NCI-H69 (cell line): ENCODE results near the gene ARSI.

Experiments used
- DNase-seq: peaks from one replicate; lab custom pipeline; 2025; lab: John Stamatoyannopoulos, UW

The ARSI gene

DNA sequence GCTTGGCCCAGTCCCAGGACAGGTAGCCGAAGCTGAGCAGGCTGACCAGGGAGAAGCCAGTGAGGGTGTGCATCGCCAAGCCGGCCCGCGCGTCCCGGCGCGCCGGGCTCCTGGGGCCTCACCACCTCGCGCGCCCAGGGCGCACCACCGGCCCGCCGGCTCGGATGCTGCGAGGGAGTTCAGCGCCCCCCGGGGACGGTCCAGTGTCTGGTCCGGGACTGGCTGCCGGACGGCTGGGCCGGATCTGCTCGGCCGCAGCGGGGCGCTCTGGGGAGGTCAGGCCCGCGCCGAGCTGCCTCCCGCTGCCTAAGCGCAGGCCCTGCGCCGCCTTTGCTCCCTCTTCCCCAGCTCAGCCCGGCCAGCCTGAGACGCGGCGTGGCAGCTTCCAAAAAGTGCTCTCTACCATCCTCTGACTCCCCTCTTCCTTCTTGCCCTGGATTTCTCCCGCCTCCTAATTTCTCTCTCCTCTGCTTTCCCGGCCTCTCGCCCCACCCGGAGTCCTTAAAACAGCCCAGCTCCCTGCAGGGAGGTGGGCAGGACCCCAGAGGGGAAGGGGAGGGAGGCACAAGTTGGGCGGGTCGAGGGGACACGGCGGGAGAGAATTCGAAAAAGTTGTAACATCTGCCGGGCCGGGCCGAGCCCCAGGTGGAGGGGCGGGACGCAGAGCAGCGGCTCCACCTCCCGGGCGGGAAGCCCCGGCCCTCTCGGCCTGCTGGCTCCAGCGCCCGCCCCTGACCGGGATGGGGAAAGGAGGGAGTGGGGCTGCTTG, at the start of gene ARSI:
Gene ARSI, minus strand, starts transcription at position 605 of the 769 bp plus-strand sequence. Its CDS starts 532 bp downstream, at position 73.
- DNase-seq = peak; percentile 81

DNA sequence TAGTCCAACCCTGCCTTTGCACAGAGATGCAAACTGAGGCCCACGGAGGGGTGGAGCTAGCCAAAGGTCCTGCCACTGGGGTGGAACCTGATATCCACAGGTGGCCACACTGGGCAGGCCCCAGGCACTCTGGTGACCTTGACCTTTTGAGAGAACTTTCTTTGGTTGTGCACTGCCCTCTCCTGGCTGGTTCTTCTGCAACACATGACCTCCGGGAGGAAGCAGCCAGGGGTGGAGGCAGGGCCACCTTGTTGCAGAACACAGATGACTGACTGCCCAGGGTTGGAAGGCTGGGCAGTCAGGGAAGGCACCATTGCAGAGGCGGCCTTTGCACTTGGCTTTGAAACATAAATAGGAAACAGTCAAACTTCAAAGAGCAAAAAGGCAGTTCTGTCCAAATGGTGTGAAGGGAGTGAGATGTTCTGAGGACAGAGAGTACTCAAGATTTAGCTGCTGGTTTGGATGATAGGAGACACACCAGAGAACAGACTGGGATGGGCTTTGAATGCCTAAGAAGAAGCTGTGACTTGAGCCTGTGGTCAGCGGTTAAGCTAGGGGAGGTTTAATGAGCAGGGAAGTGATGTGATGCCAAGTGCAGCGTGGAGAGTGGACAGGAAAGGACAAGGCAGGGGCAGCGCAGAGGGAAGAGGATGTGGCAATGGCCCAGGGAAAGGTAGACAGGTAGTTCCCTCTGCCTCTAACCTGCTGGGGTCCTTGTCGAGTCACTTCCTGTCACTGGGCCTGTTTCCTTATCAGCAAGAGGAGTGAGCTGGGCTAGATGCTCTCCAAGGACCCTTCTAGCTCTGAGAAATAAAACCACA, 48.0 kb upstream of the ARSI start:
- DNase-seq = peak; percentile 80

DNA sequence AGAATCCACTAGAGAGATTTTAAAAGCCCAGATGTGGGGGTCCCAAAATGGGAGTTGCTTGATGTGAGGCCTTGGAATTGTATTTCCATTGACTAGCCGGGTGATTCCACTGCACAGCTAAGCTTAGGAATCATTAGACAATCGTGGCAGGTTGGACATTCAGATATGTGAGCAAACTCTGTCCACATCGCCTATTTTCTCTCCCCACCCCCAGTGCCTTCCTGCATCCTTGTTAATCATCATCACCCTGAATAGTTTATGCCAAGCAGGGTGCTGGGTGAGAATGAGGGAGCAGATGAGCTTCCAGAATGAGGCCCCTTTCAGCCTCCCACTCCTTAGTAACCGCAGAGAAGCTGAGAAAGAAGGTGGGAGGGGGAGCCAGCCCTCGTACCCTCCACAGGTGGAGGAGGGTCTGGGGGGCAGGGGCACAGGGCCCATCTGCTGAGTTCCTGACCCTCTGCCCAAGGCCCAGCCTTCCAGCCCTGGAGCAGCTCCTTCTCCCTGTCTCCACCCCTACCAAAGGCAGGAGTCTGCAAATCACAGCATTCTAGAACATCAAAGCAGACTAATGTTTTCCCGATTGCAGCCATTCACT, 47.1 kb upstream of the ARSI start:
- no peak for DNase-seq

DNA sequence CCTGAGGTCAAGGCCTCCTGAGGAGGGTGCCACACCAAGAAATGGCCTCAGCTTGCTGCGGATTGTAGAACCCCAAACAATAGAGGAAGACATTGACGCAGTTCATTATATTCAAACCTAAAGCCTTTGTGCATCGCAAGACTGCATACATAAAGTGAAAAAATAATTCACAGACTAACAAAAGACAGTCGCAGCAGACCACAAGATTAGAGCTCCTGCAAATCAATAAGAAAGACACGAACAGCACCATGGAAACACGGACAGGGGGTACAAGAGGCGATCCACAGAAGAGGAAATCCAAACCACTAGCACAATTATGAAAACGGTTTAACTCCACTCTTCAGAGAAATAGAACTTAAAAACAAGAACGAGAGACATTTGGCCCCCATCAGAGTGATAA, 44.7 kb upstream of the ARSI start:
- DNase-seq = no peak

DNA sequence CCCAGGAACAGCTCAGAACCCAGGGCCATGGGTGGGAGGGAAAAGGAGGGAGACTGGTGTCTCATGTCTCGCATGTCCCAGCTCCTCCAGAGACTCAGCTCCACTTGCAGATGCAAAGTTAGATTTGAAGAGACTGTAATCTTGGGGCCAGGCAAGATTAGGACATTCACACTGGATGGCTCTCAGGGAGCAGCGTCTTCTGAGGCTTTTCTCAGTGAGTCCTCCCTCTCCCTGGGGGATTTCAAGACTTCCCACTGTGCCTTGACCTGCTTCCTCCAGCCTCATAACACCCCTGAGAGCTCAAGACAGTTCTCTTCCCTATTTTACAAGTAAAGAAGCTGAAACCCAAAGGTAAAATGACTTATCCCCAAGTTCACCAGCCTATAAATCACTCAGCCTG, 44.3 kb upstream of the ARSI start:
- no peak for DNase-seq

DNA sequence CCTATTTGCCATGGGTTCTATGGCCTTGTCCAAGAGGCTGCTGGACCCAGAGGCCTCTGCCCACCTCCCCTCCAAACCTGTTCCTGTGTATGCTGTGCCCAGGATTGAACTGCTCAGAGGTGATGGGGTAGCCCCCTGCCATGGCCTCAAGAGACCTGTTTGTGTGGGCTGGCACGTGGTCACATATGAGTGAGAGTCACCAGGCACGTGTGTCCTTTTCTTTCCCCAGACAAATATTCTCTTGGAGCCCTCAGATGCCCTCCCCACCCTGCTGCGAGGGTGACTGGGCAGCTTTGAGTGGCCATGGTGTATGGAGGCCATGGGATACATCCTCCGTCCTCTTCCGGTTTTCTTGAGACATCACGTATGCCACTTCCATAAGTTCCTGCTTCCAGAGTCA, 43.9 kb upstream of the ARSI start:
- no peak for DNase-seq

DNA sequence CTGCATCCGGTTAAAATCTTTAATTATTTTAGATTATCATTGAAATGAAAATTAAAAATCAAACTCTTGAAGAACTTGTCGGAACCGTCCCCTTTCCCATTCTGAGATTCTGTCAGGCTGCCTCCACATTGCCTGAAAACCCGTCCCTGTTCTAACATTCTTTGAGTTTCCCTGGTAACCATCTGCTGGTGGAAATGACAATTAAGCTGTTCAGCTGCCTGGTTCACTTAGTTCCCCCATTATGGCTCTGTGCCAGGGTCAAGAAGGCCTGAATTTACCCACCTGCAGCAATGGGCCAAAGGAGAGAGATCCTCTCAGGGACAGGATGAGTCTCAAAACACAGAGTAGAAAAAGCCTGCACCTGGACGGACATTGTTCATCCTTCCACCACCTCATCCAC, 43.0 kb upstream of the ARSI start:
- DNase-seq = peak; percentile 87

DNA sequence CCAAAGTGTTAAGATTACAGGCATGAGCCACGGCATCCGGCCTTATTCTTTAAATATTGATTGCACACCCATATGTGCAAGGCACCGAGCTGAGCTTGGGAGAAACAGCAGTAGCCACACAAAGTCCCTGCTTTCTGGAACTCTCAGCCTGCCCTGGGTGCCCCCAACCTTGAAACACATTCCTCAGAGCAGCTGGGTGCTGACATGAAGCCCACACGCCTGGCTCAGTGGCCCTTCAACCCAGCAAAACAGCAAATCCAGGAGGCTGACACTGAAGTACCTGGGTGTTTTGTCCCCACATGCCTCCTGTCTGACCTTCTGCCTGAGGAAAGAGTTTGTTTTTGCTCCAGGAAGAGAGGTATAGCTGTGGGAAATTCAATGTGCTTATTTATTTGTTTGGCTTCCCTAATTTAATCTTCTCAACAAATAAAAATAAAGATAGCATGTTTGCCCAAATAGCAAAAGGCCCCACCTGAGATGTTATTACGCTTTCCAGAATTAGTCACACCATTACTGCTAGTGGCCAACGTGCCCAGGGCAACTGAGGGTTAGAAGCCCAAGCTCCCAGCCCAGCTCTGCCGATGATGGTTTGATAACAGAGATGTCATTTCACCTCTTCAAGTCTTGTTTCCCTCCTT, 41.4 kb upstream of the ARSI start:
- no peak for DNase-seq

DNA sequence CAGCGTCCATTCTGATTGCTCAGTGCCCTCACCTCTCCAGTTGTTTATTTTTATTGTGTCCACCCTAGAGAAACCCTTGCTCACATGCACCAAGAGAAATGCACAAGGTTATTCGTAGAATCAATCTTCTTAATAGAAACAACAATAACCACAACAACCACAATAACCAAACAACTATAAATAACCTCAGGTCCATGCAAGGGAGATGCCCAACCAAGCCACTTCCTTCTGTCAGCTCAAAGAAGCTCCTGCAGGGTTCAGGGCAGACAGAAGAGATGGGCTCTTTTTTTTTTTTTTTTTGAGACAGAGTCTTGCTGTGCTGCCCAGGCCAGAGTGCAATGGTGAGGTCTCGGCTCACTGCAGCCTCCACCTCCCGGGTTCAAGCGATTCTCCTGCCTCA, 39.9 kb upstream of the ARSI start:
- DNase-seq = no peak

DNA sequence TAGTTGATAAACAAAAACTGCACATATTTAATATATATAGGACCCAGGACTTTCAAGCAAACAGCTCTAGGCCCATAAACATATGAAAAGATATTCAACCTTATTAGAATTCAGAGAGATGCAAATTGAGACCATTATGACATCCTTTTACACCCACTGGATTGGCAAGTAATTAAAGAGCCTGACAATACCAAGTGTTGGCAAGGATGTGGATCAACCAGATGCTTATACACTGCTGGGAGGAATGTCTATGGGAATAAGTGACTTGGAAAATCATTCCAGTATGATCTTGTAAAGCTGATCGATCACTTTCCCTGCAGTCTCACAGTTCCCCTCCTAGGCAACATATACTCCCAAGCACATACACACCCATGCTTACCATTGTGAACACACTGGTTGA, 39.3 kb upstream of the ARSI start:
- DNase-seq = no peak

DNA sequence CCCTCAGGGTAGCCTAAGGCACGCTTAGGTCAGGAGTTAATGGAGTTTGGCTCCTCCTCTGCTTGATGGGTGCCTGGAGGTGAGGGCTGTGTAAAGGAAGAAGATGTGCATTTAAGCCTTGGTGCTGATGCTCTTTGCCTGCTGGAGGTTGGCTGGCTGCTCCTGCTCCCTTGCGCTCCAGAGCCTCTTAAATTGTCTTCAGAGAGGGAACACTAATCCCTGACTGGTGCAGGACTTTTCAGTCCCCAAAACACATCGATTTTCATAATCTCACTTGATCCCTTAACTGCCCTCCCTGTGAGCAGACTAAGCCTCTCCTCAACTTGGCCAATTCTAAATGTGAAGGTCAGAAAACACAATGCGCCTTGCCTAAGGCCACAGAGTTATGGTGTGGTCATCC, 38.6 kb upstream of the ARSI start:
- no peak for DNase-seq

DNA sequence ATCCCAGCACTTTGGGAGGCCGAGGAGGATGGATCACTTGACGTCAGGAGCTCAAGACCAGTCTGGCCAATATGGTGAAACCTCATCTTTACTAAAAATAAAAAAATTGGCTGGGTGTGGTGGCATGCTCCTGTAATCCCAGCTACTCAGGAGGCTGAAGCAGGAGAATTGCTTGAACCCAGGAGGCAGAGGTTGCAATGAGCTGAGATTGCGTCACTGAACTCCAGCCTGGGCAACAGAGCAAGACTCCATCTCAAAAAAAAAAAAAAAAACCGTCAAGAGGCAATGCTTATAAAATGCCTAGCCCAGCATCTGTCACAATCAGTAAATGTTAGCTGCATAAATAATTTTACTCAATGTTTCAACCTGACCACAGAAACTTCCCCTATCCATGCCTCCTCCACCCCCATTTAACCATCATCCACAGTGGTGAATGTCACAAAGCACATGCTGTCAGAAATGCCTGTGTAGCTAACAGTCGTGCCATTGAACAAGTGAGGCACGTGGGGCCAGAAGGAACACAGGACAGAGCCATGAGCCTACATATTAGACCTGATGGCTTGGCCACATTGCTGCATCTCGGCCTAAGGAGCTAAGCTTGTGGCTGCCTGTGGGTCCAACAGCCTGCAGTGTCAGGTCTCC, 38.0 kb upstream of the ARSI start:
- DNase-seq = no peak

DNA sequence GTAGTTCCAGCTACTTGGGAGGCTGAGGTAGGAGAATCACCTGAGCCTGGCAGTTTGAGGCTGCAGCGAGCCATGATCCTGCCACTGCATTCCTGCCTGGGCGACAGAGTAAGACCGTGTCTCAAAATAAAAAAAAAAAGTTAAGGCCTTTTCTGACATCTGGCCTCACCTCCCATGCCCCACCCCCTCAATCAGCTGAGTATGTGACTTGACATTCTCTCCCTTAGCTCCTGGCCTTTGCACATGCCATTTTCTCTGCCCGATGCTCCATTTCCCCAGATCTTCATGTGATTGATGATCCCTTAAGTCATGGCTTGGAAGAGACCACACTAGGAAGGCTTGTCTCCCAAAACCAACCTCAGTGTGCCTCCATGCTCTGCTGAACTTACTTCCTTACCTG, 37.1 kb upstream of the ARSI start:
- DNase-seq = no peak

DNA sequence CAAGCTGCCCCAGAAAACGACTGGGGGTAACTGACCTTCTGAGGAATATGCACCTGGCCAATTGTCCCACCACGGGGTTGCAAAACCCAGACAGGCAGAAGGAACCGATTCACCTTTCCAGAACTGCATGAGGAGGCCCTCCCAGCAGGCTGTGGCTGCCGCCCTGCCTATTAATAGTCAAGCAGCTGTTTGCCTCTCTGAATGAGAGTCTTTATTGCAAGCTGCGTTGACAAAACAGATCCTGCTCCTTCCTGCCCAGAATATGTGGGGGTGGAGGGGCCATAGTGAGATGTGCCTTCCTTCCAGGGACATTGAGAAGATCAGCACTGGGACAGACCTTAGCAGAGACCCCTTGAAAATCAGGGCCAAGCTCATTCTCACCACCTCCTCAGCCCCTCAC, 36.5 kb upstream of the ARSI start:
- DNase-seq = peak; percentile 85

DNA sequence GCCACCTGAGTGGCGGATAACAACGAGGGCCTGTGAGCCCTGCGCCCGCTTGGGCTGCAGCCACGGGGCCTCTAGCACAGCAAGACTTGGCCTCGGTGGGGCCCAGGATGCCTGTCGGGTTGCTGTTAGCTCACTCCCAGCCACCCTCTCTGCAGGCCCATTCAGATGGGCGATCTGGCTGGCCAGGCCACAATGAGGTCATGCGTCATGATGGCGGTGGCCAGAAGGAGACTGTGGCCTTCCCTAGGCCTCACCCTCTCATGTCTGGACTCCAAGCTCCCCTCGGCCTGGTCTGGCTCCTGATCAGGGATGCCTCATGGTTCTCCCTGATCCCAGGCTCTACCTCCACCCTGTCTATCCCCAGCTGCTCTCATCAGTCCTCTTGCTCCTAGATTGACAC, 35.8 kb upstream of the ARSI start:
- no peak for DNase-seq

DNA sequence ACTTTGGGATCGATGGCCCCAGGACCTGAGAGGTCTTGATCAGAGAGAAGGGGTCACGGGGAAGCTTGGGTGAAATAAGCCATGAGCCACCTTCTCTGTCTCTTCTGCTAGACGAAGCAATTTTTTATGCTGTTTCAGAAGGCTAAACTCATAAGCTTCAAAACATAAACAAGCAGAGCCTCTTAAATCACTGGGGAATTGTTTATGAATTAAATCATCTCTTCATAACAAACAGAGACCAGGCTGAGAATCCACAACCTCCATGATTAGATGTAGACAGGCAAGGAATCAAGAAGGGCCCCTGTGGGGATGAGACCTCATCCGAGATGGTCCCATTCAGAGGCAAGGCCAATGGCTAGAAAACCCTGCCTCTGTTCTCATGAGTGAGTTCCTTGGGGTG, 33.1 kb upstream of the ARSI start:
- no peak for DNase-seq

DNA sequence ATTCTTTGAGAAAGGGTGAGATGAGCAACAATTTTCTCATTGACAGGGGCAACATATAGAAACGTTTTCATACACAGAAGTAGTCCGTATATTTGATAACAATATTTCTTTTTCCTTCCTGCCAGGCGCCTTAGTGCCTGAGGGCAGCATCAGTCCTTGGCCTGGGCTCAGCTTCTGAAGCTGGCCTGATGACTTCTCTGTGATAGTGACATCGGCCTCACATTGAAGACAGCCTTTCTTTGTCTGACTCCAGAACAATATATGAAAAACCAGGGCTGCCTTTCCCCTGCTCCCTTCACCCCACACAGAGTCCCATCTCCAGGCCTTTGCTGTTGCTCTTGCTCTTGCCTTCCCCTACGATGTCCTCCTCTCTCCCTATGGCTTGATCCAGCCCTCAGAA, 30.7 kb upstream of the ARSI start:
- no peak for DNase-seq

DNA sequence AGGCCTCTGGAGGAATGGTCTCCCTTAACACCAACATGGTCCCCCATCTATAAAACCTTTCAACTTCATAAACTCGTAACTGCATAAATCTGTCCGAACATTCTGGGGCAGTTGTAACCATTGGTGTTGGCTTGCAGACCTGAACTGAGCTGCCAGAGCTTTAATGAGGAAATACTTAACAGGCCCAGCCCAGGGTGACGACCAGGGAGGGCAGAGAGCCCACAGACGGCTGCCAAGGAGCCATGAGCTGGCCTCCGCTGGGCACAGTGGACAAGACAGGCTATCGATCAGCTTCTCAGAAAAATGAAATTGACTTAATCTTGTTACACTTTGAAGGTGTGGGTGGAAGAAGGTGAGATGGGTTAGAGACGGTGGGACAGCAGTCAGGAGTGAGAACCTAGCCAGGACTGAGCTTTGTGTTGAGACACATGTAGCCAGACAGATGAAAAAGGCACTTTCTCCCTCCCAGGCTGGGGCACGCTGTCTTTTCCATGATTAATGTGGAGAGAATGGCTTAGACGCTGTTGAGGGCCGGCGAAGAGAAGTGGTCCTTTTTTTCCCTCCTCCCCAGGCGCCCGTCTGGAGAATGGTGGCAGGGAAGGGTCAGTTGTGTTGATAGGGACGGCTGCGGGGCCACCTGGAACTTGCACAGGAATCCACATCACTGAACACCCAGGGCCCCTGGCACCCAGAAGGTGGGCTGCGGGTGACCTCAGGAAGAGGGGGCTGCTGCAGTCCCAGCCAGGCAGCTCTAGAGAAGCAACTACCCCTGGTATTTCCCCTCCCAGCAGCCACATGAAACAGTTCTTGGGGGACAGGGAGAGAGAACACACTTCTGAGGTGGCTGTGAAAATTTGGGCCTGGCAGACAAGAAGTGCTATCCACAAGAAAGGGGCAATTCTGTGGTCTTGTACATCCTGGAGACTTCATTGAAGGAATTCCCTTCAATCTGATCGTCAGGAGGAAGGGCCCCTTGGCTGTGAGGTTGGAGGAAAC, 27.5 kb upstream of the ARSI start:
- DNase-seq = no peak

DNA sequence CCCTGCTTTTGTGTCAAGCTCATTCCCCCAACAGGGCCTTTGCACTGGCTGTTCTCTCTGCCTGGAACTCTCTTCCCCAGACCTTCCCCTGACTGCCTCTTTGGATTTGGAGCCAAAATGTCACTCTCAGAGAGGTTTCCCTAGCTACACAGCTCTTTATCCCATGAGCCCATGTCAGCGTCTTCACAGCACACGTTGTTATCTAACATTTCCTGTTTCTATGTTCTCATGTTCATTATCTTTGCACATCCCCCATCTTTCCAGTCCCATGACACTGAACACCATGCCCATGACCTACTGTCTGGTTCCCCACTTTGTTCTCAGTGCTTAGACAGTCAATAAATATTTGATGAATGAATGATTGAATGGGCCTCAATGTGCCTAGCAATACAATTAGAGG, 26.3 kb upstream of the ARSI start:
- DNase-seq = no peak

DNA sequence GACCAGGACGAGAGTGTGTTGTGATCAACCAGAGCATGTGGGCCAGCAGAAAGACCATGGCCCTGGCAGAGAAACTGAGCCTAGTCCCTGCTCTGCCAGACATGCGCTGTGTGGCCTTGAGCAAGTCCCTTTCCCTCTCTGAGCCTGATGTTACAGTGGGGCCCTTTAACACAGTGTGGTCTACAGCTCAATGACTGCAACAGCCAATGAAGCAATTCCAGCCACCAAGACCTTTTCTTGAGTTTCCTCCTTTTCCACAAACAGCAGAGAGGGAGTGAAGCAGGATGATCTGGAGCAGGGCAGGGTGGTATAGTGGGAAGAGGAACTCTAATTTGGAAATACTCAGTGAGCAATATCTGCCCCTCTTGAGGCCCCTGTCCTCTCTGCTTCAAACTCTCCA, 25.8 kb upstream of the ARSI start:
- no peak for DNase-seq

DNA sequence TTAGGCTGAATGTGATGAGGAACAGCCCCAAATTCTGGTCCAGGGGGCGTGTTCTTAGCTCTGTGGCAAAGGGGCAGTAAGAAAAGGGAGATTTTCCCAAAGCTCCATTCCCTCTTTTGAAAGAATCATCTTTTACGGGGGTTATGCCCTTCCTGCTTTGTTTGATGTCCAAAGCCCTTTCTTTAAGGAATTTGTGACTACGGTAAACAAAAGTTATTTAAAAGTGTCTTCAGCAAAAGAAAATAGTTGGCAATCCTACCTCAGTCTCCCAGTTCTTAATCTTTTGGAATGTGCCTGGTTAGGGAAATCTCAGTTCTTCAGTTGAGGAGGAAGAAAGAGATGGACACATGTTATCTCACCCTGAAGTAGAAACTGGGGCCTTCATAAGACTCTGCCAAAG, 24.4 kb upstream of the ARSI start:
- DNase-seq = no peak
